Lower lobe of right lung (tissue), 2 donors: ENCODE measurements around the gene PILRA. TPM values are rescaled to one million over a fixed set of nuclear protein-coding genes. Genes with fewer than 3 reads are reported as not detected.

Source experiments
- ATAC-seq, 2 donors: fragments of 200-7000 bp; cut with Tn5 transposase; one replicate each; pipeline ENCODE4 v1.9.1; 2020 to 2022; ENCODE audit warnings: mild to moderate bottlenecking in 2 of 2, moderate library complexity in 2 of 2
- DNase-seq: peaks from one replicate; pipeline ENCODE4 v3.0.0-alpha.2; 2020
- H3K27ac ChIP-seq: fragments of 200-600 bp; one replicate; pipeline ENCODE4 v1.8.0; 2022
- H3K27me3 ChIP-seq: fragments of 200-600 bp; one replicate; pipeline ENCODE4 v1.8.0; 2022; ENCODE audit warnings: low read depth
- H3K36me3 ChIP-seq: fragments of 200-600 bp; one replicate; pipeline ENCODE4 v1.8.0; 2022; ENCODE audit warnings: mild to moderate bottlenecking
- H3K4me1 ChIP-seq: fragments of 200-600 bp; one replicate; pipeline ENCODE4 v1.8.0; 2022
- H3K4me3 ChIP-seq: fragments of 200-600 bp; one replicate; pipeline ENCODE4 v1.8.0; 2022; ENCODE audit warnings: mild to moderate bottlenecking
- H3K9me3 ChIP-seq: fragments of 200-600 bp; one replicate; pipeline ENCODE4 v1.8.0; 2022
- CTCF ChIP-seq: fragments of 200-600 bp; IDR thresholded peaks from one replicate; pipeline ENCODE4 v1.8.0; 2022; ENCODE audit warnings: antibody characterized with exemption, mild to moderate bottlenecking
- intact Hi-C: fragments of 100-400 bp; cut with DNase I; formaldehyde crosslinking; loops from one replicate; pipeline ENCODE4 v1.11.0; 2022
- total RNA-seq: library from RNA; stranded (reverse); fragmentation: NEBNext Ultra II Directional; extraction: Animal tissue kit (Norgen Biotek cat#: 25700); gene quantifications from one replicate; pipeline ENCODE4 v1.2.1, GENCODE V29; 2021
- donor health status: DM: no; HTN: yes; CAD: no; lungs with severe emphysema.

Gene PILRA
- total RNA-seq, 1 donor from 2014 or later: 48.7 TPM

GRCh38 chr7:100369105-100369504 lies 4.2 kb upstream of the PILRA start:
- Histone ChIP-seq H3K27me3 (no peaks in the 10 kb centered on the region), H3K9me3 (no peaks in the 10 kb centered on the region), H3K4me1 (peaks cover 25% of the 10 kb centered on the region), H3K4me3 (no peak overlapping the region), H3K27ac (peak overlapping the region; percentile 70), H3K36me3 (peaks cover 13% of the 10 kb centered on the region)
- TF ChIP-seq CTCF: no peak
- DNase-seq: peak; percentile 89
- ATAC-seq: peak; percentile 74 to 88
- intact Hi-C loops: no loop called here

GRCh38 chr7:100370303-100370702 lies 3.0 kb upstream of the PILRA start:
- no peaks in the 10 kb centered on the region for H3K27me3 ChIP-seq
- intact Hi-C loops: no loop called here
- no peak for TF ChIP-seq CTCF
- DNase-seq (no peak), ATAC-seq (no peak)
- peak overlapping the region; percentile 70 for H3K27ac ChIP-seq
- no peaks in the 10 kb centered on the region for H3K9me3 ChIP-seq
- peaks cover 6% of the 10 kb centered on the region for H3K36me3 ChIP-seq
- no peak overlapping the region for H3K4me3 ChIP-seq
- peaks cover 25% of the 10 kb centered on the region for H3K4me1 ChIP-seq

GRCh38 chr7:100370746-100371145 lies 2.5 kb upstream of the PILRA start:
- Histone ChIP-seq H3K27me3 (no peaks in the 10 kb centered on the region), H3K4me3 (no peak overlapping the region), H3K4me1 (peaks cover 25% of the 10 kb centered on the region), H3K9me3 (no peaks in the 10 kb centered on the region), H3K36me3 (peaks cover 5% of the 10 kb centered on the region), H3K27ac (peak overlapping the region; percentile 70)
- TF ChIP-seq CTCF: no peak
- ATAC-seq (no peak), DNase-seq (peak; percentile 7)
- intact Hi-C loops: no loop called here

- no peak for ATAC-seq
- peak overlapping the region; percentile 83 for H3K27ac ChIP-seq
These were observed 1.6 kb upstream of the PILRA start for GRCh38 chr7:100371561-100372171.

GRCh38 chr7:100372256-100372655 lies 1.0 kb upstream of the PILRA start:
- no peaks in the 10 kb centered on the region for H3K27me3 ChIP-seq
- DNase-seq (peak; percentile 67), ATAC-seq (peak; percentile 45 to 48)
- H3K4me3 ChIP-seq: no peak overlapping the region
- peaks cover 24% of the 10 kb centered on the region for H3K4me1 ChIP-seq
- H3K9me3 ChIP-seq: no peaks in the 10 kb centered on the region
- intact Hi-C loops: no loop called here
- peaks cover 5% of the 10 kb centered on the region for H3K36me3 ChIP-seq
- no peak for TF ChIP-seq CTCF
- H3K27ac ChIP-seq: peak overlapping the region; percentile 83

More at GRCh38 chr7:100371561-100372171, 1.6 kb upstream of the PILRA start:
- intact Hi-C loops: no loop called here
- H3K4me1 ChIP-seq: peaks cover 25% of the 10 kb centered on the region
- H3K4me3 ChIP-seq: no peak overlapping the region
- H3K36me3 ChIP-seq: peaks cover 5% of the 10 kb centered on the region
- no peaks in the 10 kb centered on the region for H3K27me3 ChIP-seq
- no peak for TF ChIP-seq CTCF
- H3K9me3 ChIP-seq: no peaks in the 10 kb centered on the region
- no peak for DNase-seq
